K562 (cell line): Measurements from ENCODE around the gene NPAS3. TPM values are rescaled to one million over a fixed set of nuclear protein-coding genes. Genes with fewer than 3 reads are reported as not detected.

ENCODE experiments used
- ATAC-seq: fragments of 200-7000 bp; cut with Tn5 transposase; 3 replicates; pipeline ENCODE4 v1.9.1; 2020; ENCODE audit warnings: moderate library complexity
- BruUV-seq: library from RNA; stranded (reverse); fragments of 400-500 nt; replicated peaks from 2 replicates; lab custom pipeline; 2021; lab: Mats Ljungman, UMichigan
- CTCF ChIA-PET: fragments of 300-600 bp; formaldehyde crosslinking; extraction: SDS; loops from one replicate; lab custom pipeline; 2021; ENCODE audit warnings: low intra/inter-chr PET ratio; lab: Yijun Ruan, JAX
- POLR2A ChIA-PET: fragments of 300-600, 350-650 bp; sonication (Branson Sonifier 250); formaldehyde crosslinking; extraction: SDS; loops from one replicate; lab custom pipeline; 2021; ENCODE audit warnings: antibody characterized with exemption, inconsistent platforms; lab: Yijun Ruan, JAX
- DNase-seq, 4 experiments: peaks; one replicate each; pipeline versions ENCODE4 v3.0.0 to v3.0.0-alpha.2; 2011 to 2018; ENCODE audit warnings: low spot score in 3 of 4, mixed read lengths in 3 of 4; ENCODE audit errors: extremely low read depth in 1 of 4
- FAIRE-seq: peaks from 2 replicates; lab custom pipeline; 2011; peaks lifted over from hg19 to GRCh38; lab: Jason Lieb, UNC
- H2AFZ ChIP-seq: 2 replicates; pipeline ENCODE4 v1.6.0; 2011; ENCODE audit warnings: low read depth, low read length, control low read depth, inconsistent platforms
- H3K27ac ChIP-seq: fragments of 200-600 bp; 3 replicates; pipeline ENCODE4 v1.8.0; 2011; ENCODE audit warnings: low read depth, mild to moderate bottlenecking, control low read depth, inconsistent platforms, low read length, moderate library complexity, mixed read lengths; ENCODE audit errors: extremely low read depth
- H3K27me3 ChIP-seq, 2 experiments: fragments of 300-600 bp in 1 of 2; 2 replicates in 1 of 2; 3 replicates in 1 of 2; pipeline versions ENCODE4 v1.6.0 to v1.8.0; 2011; ENCODE audit warnings: inconsistent platforms in 2 of 2, low read length in 2 of 2, mild to moderate bottlenecking in 1 of 2, mixed read lengths in 1 of 2, moderate library complexity in 1 of 2; ENCODE audit not compliant: control insufficient read depth in 2 of 2, insufficient read depth in 2 of 2
- H3K36me3 ChIP-seq: fragments of 300-600 bp; 3 replicates; pipeline ENCODE4 v1.8.0; 2011; ENCODE audit warnings: mild to moderate bottlenecking, low read length, inconsistent platforms; ENCODE audit not compliant: control insufficient read depth, insufficient read depth
- H3K4me1 ChIP-seq, 2 experiments: fragments of 200-600 bp in 1 of 2; replicated peaks in 1 of 2; 2 replicates in 1 of 2; 3 replicates in 1 of 2; pipeline versions ENCODE4 v1.5.1 to v1.8.0; 2011; ENCODE audit warnings: inconsistent platforms in 2 of 2, low read length in 2 of 2, mild to moderate bottlenecking in 1 of 2, mixed read lengths in 1 of 2, moderate library complexity in 1 of 2; ENCODE audit not compliant: control insufficient read depth in 2 of 2, insufficient read depth in 2 of 2
- H3K4me2 ChIP-seq: 2 replicates; pipeline ENCODE4 v1.6.1; 2011; ENCODE audit warnings: low read length, control low read depth, inconsistent platforms, mixed read lengths; ENCODE audit not compliant: insufficient read depth
- H3K4me3 ChIP-seq: fragments of 200-600 bp; sonication (generic), shearing (Covaris generic); 2 replicates; pipeline ENCODE4 v1.5.1; 2016; ENCODE audit warnings: control low read depth, inconsistent platforms
- H3K79me2 ChIP-seq: fragments of 200-600 bp; 3 replicates; pipeline ENCODE4 v1.8.0; 2011; ENCODE audit warnings: low read length, inconsistent platforms; ENCODE audit not compliant: control insufficient read depth, insufficient read depth
- H3K9ac ChIP-seq, 2 experiments: 2 replicates each; pipeline versions ENCODE4 v1.6.0 to v1.6.1; 2011; ENCODE audit warnings: low read depth in 2 of 2, low read length in 2 of 2, control low read depth in 1 of 2, inconsistent platforms in 1 of 2, mild to moderate bottlenecking in 1 of 2, mixed read lengths in 1 of 2; ENCODE audit not compliant: insufficient read depth in 1 of 2
- H3K9me1 ChIP-seq: one replicate; pipeline ENCODE4 v1.6.0; 2011; ENCODE audit warnings: inconsistent platforms, mild to moderate bottlenecking, low read length, moderate library complexity; ENCODE audit not compliant: control insufficient read depth, insufficient read depth
- H3K9me3 ChIP-seq: replicated peaks from 2 replicates; pipeline ENCODE4 v1.5.1; 2011; ENCODE audit warnings: low read depth, low read length, inconsistent platforms; ENCODE audit not compliant: control insufficient read depth, insufficient read depth
- H4K20me1 ChIP-seq: replicated peaks from 2 replicates; pipeline ENCODE4 v1.6.1; 2011; ENCODE audit warnings: low read length, inconsistent platforms, mixed read lengths; ENCODE audit not compliant: control insufficient read depth, insufficient read depth
- CREBBP ChIP-seq: IDR thresholded peaks from one replicate; pipeline ENCODE4 v1.6.1; 2012; ENCODE audit warnings: low read depth, mild to moderate bottlenecking, control low read depth, inconsistent platforms, low read length
- ELF2 ChIP-seq: fragments of 250-450 bp; sonication (Bioruptor Pico); IDR thresholded peaks from 2 replicates; pipeline ENCODE4 v1.5.0; 2021; ENCODE audit warnings: mild to moderate bottlenecking
- GTF2E2 ChIP-seq: fragments of 200-800 bp; sonication (Bioruptor generic); IDR thresholded peaks from 2 replicates; pipeline ENCODE4 v1.6.1; 2016; ENCODE audit warnings: missing genetic modification characterization, missing compliant biosample characterization
- HMG20B ChIP-seq: fragments of 250-450 bp; sonication (Bioruptor Pico); IDR thresholded peaks from 2 replicates; pipeline ENCODE4 v1.5.0; 2021; ENCODE audit warnings: mild to moderate bottlenecking
- HNRNPLL ChIP-seq: fragments of 200-400 bp; formaldehyde crosslinking; IDR thresholded peaks from 2 replicates; pipeline ENCODE4 v1.6.1; 2017; ENCODE audit warnings: low read length, low read depth, mild to moderate bottlenecking; ENCODE audit not compliant: poor library complexity, severe bottlenecking
- ID3 ChIP-seq, 2 experiments: fragments of 250-450 bp in 1 of 2; fragments of 450-650 bp in 1 of 2; sonication (Bioruptor Pico) in 1 of 2; IDR thresholded peaks; 2 replicates each; pipeline versions ENCODE4 v1.6.1 to v1.8.0; 2016 to 2021; ENCODE audit warnings: mild to moderate bottlenecking in 2 of 2, moderate library complexity in 2 of 2, missing compliant biosample characterization in 1 of 2, missing genetic modification characterization in 1 of 2
- MCM2 ChIP-seq: fragments of 450-650 bp; IDR thresholded peaks from 2 replicates; pipeline ENCODE4 v1.6.1; 2017; ENCODE audit warnings: low read depth, mild to moderate bottlenecking
- RBM39 ChIP-seq: fragments of 200-400 bp; formaldehyde crosslinking; optimal IDR thresholded peaks from 2 replicates; pipeline ENCODE3; 2018; ENCODE audit warnings: low read depth, low read length
- WGBS: fragments of 100-300 bp; shearing (Covaris generic); methylation state at CpG from one replicate; pipeline ENCODE4 v1.1.6; 2016; ENCODE audit warnings: low coverage, mixed read lengths; ENCODE audit not compliant: insufficient coverage; ENCODE audit errors: missing lambda C conversion rate; 5-methylcytosine and 5-hydroxymethylcytosine counted together
- in situ Hi-C: fragments of 300-500 bp; cut with MboI; formaldehyde crosslinking; loops from 4 replicates; pipeline ENCODE4 v1.15.0; 2018; ENCODE audit warnings: inconsistent platforms, mixed read lengths
- intact Hi-C: fragments of 100-400 bp; cut with micrococcal nuclease; formaldehyde crosslinking; loops from 2 replicates; pipeline ENCODE4 v1.14.2; 2022
- polyA plus RNA-seq, 8 experiments: library from polyadenylated mRNA; depleted of rRNA in 4 of 8; stranded (reverse) in 5 of 8; unstranded in 3 of 8; fragments of >200 nt; fragmentation: Nextera tagmentation in 2 of 8; fragmentation: Illumina TruSeq in 1 of 8; extraction: Ambion mirVana in 2 of 8; extraction: Trizol in 1 of 8; gene quantifications; 2 replicates each; pipeline versions ENCODE4 v1.2.1 to v1.2.3, GENCODE V29; 2011 to 2014; ENCODE audit warnings: inconsistent platforms in 1 of 8, missing spikeins in 1 of 8
- total RNA-seq, 7 experiments: library from RNA; depleted of rRNA in 6 of 7; stranded (reverse); fragments of >200 nt in 6 of 7; fragmentation: Illumina TruSeq in 2 of 7; extraction: Trizol in 2 of 7; gene quantifications; 2 replicates each; pipeline versions ENCODE4 v1.2.1 to v1.2.3, GENCODE V29; 2011 to 2021; ENCODE audit warnings: low replicate concordance in 1 of 7

The NPAS3 gene
- total and polyA plus RNA-seq, 9 of the 15 experiments (the other 6 are each of a cell fraction or from before 2014, with no cell fraction given) = 0.04 TPM; not detected in 8

- no peaks in the 10 kb centered on the region for H3K79me2 ChIP-seq
- FAIRE-seq (no peak), ATAC-seq (no peak), DNase-seq (no peak)
- ChIA-PET POLR2A (interaction anchor here (1.0 kb wide), 1 partner anchor 9 kb away, joined by 3 read pairs; no protein-coding TSS in a partner anchor), CTCF (no interaction called here)
- no peak overlapping the region for H2AFZ ChIP-seq
- H3K27ac ChIP-seq = no peak overlapping the region
- H4K20me1 ChIP-seq = no peaks in the 10 kb centered on the region
- no peaks in the 10 kb centered on the region for H3K4me1 ChIP-seq
- 3% methylated on average over 3 of the region's 3 CpGs for WGBS
- peaks cover 0 to 9% of the 10 kb centered on the region in 2 experiments; a peak in 1 of 5 replicates for H3K27me3 ChIP-seq
- TF ChIP-seq RBM39 = no peak
- no peak for TF ChIP-seq CREBBP
- TF ChIP-seq ID3 (CRISPR knock-in tag; IDR thresholded peaks at IDR 0.05) = no peak
- no peak for TF ChIP-seq ID3 (tag; IDR thresholded peaks at IDR 0.05)
- TF ChIP-seq HMG20B (CRISPR knock-in tag) = no peak
- TF ChIP-seq MCM2 = no peak
- TF ChIP-seq HNRNPLL = no peak
- no peak for TF ChIP-seq ELF2 (CRISPR knock-in tag)
- no peak for TF ChIP-seq GTF2E2 (tag)
- no peak overlapping the region for H3K4me2 ChIP-seq
- no peaks in the 10 kb centered on the region for H3K9me1 ChIP-seq
- in situ Hi-C loops = no loop called here
- intact Hi-C loops = no loop called here
- no peaks in the 10 kb centered on the region for H3K36me3 ChIP-seq
- no peak overlapping the region for H3K4me3 ChIP-seq
- no peak overlapping the region for H3K9ac ChIP-seq
- BruUV-seq = no TSS peak
- no peaks in the 10 kb centered on the region for H3K9me3 ChIP-seq
Observed at GRCh38 chr14:33728010-33728498, 789.4 kb downstream of the NPAS3 start.
